ENCODE results near the gene CFD.
"Not testable (repeated sequence)": the region's sequence is repeated elsewhere in the genome, so short reads cannot be mapped to it uniquely, and the experiment has no call there.

CFD gene

GRCh38 chr19:825897-826644 is 33.4 kb upstream of the CFD start:
- DNase-seq (ENCODE audit: low spot score), result no peak

GRCh38 chr19:827314-827709 is 32.2 kb upstream of the CFD start:
- no peak for DNase-seq (ENCODE audit: low spot score)

- no peak for DNase-seq (ENCODE audit: low spot score)
Measured at GRCh38 chr19:827710-828321, 31.6 kb upstream of the CFD start, which contains the start of gene AZU1. Gene AZU1, plus strand, starts transcription at chr19:827837. Its CDS starts 10 bp downstream, at chr19:827847.

GRCh38 chr19:829129-829758 is 30.2 kb upstream of the CFD start:
- no peak for DNase-seq (ENCODE audit: low spot score)

GRCh38 chr19:831407-832369 is 27.8 kb upstream of the CFD start:
- no peak for DNase-seq (ENCODE audit: low spot score)

- DNase-seq (ENCODE audit: low spot score), result no peak
Measured at GRCh38 chr19:834216-834615, 25.2 kb upstream of the CFD start.

GRCh38 chr19:835210-835810 is 24.2 kb upstream of the CFD start:
- no peak for DNase-seq (ENCODE audit: low spot score)

GRCh38 chr19:840519-841206 is 18.8 kb upstream of the CFD start, which contains the start of gene PRTN3:
Gene PRTN3, plus strand, starts transcription at chr19:840999. Its CDS starts 10 bp downstream, at chr19:841009.
- no peak for DNase-seq (ENCODE audit: low spot score)

- DNase-seq (ENCODE audit: low spot score), result not testable (repeated sequence)
Measured at GRCh38 chr19:842802-843179, 16.7 kb upstream of the CFD start.

GRCh38 chr19:843180-843835 is 16.2 kb upstream of the CFD start:
- no peak for DNase-seq (ENCODE audit: low spot score)

GRCh38 chr19:843836-844545 is 15.5 kb upstream of the CFD start:
- no peak for DNase-seq (ENCODE audit: low spot score)

GRCh38 chr19:844546-844971 is 14.9 kb upstream of the CFD start:
- no peak for DNase-seq (ENCODE audit: low spot score)

- DNase-seq (ENCODE audit: low spot score), result no peak
Measured at GRCh38 chr19:845707-846521, 13.6 kb upstream of the CFD start.

GRCh38 chr19:848386-848921 is 11.0 kb upstream of the CFD start:
- DNase-seq (ENCODE audit: low spot score), result no peak

GRCh38 chr19:849195-849594 is 10.3 kb upstream of the CFD start:
- DNase-seq (ENCODE audit: low spot score), result not testable (repeated sequence)

- peak; percentile 80 for DNase-seq (ENCODE audit: low spot score)
Measured at GRCh38 chr19:850221-850978, 9.1 kb upstream of the CFD start.

- DNase-seq (ENCODE audit: low spot score), result no peak
Measured at GRCh38 chr19:850979-851335, 8.5 kb upstream of the CFD start.
